ENCODE measurements around the gene METTL25. TPM values are rescaled to one million over a fixed set of nuclear protein-coding genes. Genes with fewer than 3 reads are reported as not detected.

METTL25 gene
- polyA plus RNA-seq, 1 of the 3 experiments (the other 2 are of a cell fraction), result 3.0 TPM

- H3K27me3 ChIP-seq (ENCODE audit: insufficient read depth), result no peaks in the 10 kb centered on the region
- H3K4me3 ChIP-seq (ENCODE audit: low read depth in 2 of 2, low read length in 1 of 2), result no peak overlapping the region
- no peaks in the 10 kb centered on the region for H4K20me1 ChIP-seq (ENCODE audit: insufficient read depth)
- H3K4me2 ChIP-seq, result no peak overlapping the region
- DNase-seq, result no peak
- no peaks in the 10 kb centered on the region for H3K9me2 ChIP-seq
- TF ChIP-seq ZBTB33 (IDR thresholded peaks at IDR 0.05; ENCODE audit: borderline replicate concordance, low read depth), result no peak
- no peak for TF ChIP-seq FOXJ3 (CRISPR knock-in tag; IDR thresholded peaks at IDR 0.05)
- TF ChIP-seq GABPA (IDR thresholded peaks at IDR 0.05; ENCODE audit: low read depth), result no peak
- no peak for TF ChIP-seq FOSL2 (IDR thresholded peaks at IDR 0.05; ENCODE audit: borderline replicate concordance, low read depth)
- POLR2A ChIA-PET, result no interaction called here
- no peak overlapping the region for H3K27ac ChIP-seq (ENCODE audit: low read depth in 2 of 2, low read length in 1 of 2)
- H3F3A ChIP-seq (replicated peaks; ENCODE audit: insufficient read depth), result no peaks in the 10 kb centered on the region
- no peaks in the 10 kb centered on the region for H3K36me3 ChIP-seq (replicated peaks in 1 of 2; ENCODE audit: control insufficient read depth in 1 of 2, insufficient read depth in 2 of 2, low read length in 1 of 2)
- 47% methylated on average over 3 of the region's 3 CpGs for WGBS (ENCODE audit: low lambda C conversion rate)
- no peak overlapping the region for H2AFZ ChIP-seq (ENCODE audit: low read depth)
- H3K9me3 ChIP-seq, result no peaks in the 10 kb centered on the region
- H3K9ac ChIP-seq, result no peak overlapping the region
- no peaks in the 10 kb centered on the region; a peak in 2 of 4 replicates for H3K4me1 ChIP-seq (ENCODE audit: control insufficient read depth in 1 of 2, insufficient read depth in 2 of 2, low read depth in 1 of 2, low read length in 1 of 2)
- CTCF ChIA-PET, result no interaction called here
- no peaks in the 10 kb centered on the region for H3K79me2 ChIP-seq (ENCODE audit: insufficient read depth)
These were observed 146.8 kb downstream of the METTL25 start for GRCh38 chr12:82505150-82505549.

GRCh38 chr12:82507686-82508085 lies 149.4 kb downstream of the METTL25 start:
- H3K9me3 ChIP-seq, result no peaks in the 10 kb centered on the region
- H3K9me2 ChIP-seq, result no peaks in the 10 kb centered on the region
- no peaks in the 10 kb centered on the region; a peak in 2 of 4 replicates for H3K4me1 ChIP-seq (ENCODE audit: control insufficient read depth in 1 of 2, insufficient read depth in 2 of 2, low read depth in 1 of 2, low read length in 1 of 2)
- TF ChIP-seq ZBTB33 (IDR thresholded peaks at IDR 0.05; ENCODE audit: borderline replicate concordance, low read depth) (no peak), YY1 (IDR thresholded peaks at IDR 0.05; ENCODE audit: low read depth) (no peak), CTCF (IDR thresholded peaks at IDR 0.05) (no peak), FOSL2 (IDR thresholded peaks at IDR 0.05; ENCODE audit: borderline replicate concordance, low read depth) (no peak), PBX3 (IDR thresholded peaks at IDR 0.05) (no peak)
- no peak overlapping the region for H3K4me2 ChIP-seq
- WGBS (ENCODE audit: low lambda C conversion rate), result 77% methylated on average over 2 of the region's 2 CpGs
- no peak for DNase-seq
- no peaks in the 10 kb centered on the region for H4K20me1 ChIP-seq (ENCODE audit: insufficient read depth)
- ChIA-PET POLR2A (no interaction called here), CTCF (no interaction called here)
- no peak overlapping the region for H3K4me3 ChIP-seq (ENCODE audit: low read depth in 2 of 2, low read length in 1 of 2)
- no peaks in the 10 kb centered on the region for H3K79me2 ChIP-seq (ENCODE audit: insufficient read depth)
- H3K9ac ChIP-seq, result no peak overlapping the region
- no peaks in the 10 kb centered on the region for H3K27me3 ChIP-seq (ENCODE audit: insufficient read depth)
- H3F3A ChIP-seq (replicated peaks; ENCODE audit: insufficient read depth), result no peaks in the 10 kb centered on the region
- H3K36me3 ChIP-seq (replicated peaks in 1 of 2; ENCODE audit: control insufficient read depth in 1 of 2, insufficient read depth in 2 of 2, low read length in 1 of 2), result no peaks in the 10 kb centered on the region
- H2AFZ ChIP-seq (ENCODE audit: low read depth), result no peak overlapping the region
- no peak overlapping the region for H3K27ac ChIP-seq (ENCODE audit: low read depth in 2 of 2, low read length in 1 of 2)

All from SK-N-SH (cell line).